IMR-90 (cell line): Measurements from ENCODE around the gene DDX46.

Source experiments
- CEBPB ChIP-seq: IDR thresholded peaks from 2 replicates; pipeline ENCODE4 v1.6.1; 2012; ENCODE audit warnings: low read depth, low read length, improper control_type of control experiment
- CHD1 ChIP-seq: IDR thresholded peaks from 2 replicates; pipeline ENCODE4 v1.6.1; 2012; ENCODE audit warnings: low read depth, low read length, improper control_type of control experiment
- CTCF ChIP-seq: conservative IDR thresholded peaks from 2 replicates; pipeline ENCODE4 v1.5.1; 2012; ENCODE audit warnings: mild to moderate bottlenecking, low read depth, low read length, improper control_type of control experiment
- ELK1 ChIP-seq: fragments of 150-350 bp; IDR thresholded peaks from 2 replicates; pipeline ENCODE4 v1.6.1; 2016; ENCODE audit warnings: low read depth, mild to moderate bottlenecking, low read length, moderate library complexity, borderline replicate concordance
- MAFK ChIP-seq: IDR thresholded peaks from 2 replicates; pipeline ENCODE4 v1.6.1; 2012; ENCODE audit warnings: low read depth, low read length, improper control_type of control experiment
- MAZ ChIP-seq: IDR thresholded peaks from 2 replicates; pipeline ENCODE4 v1.6.1; 2012; ENCODE audit warnings: low read depth, mild to moderate bottlenecking, low read length, improper control_type of control experiment, moderate library complexity, borderline replicate concordance
- MXI1 ChIP-seq: IDR thresholded peaks from 2 replicates; pipeline ENCODE4 v1.6.1; 2012; ENCODE audit warnings: low read depth, mild to moderate bottlenecking, low read length, moderate library complexity, borderline replicate concordance
- POLR2A ChIP-seq: IDR thresholded peaks from 2 replicates; pipeline ENCODE4 v1.6.1; 2012; ENCODE audit warnings: mild to moderate bottlenecking, low read depth, low read length
- RFX5 ChIP-seq: IDR thresholded peaks from 2 replicates; pipeline ENCODE4 v1.8.0; 2012; ENCODE audit warnings: low read depth, mild to moderate bottlenecking, low read length, moderate library complexity
- SMC3 ChIP-seq: fragments of 150-350 bp; IDR thresholded peaks from 2 replicates; pipeline ENCODE4 v1.6.1; 2016; ENCODE audit warnings: low read depth, mild to moderate bottlenecking, antibody characterized with exemption, low read length, moderate library complexity
- USF2 ChIP-seq: fragments of 150-350 bp; IDR thresholded peaks from 2 replicates; pipeline ENCODE4 v1.6.1; 2017; ENCODE audit warnings: mild to moderate bottlenecking, antibody characterized with exemption, low read length, low read depth

- TF ChIP-seq MAZ: no peak
- TF ChIP-seq CTCF: no peak
- TF ChIP-seq MXI1: no peak
- TF ChIP-seq POLR2A: no peak
- no peak for TF ChIP-seq CHD1
- no peak for TF ChIP-seq RFX5
- TF ChIP-seq ELK1: no peak
- no peak for TF ChIP-seq MAFK
- no peak for TF ChIP-seq CEBPB
- no peak for TF ChIP-seq SMC3
- TF ChIP-seq USF2: no peak
Measured at GRCh38 chr5:134857401-134857800, 98.8 kb downstream of the DDX46 start.
